K562 (cell line): ENCODE data around the gene CBFA2T3. TPM values are rescaled to one million over a fixed set of nuclear protein-coding genes. Genes with fewer than 3 reads are reported as not detected.

Experiments used
- ATAC-seq: fragments of 200-7000 bp; cut with Tn5 transposase; 3 replicates; pipeline ENCODE4 v1.9.1; 2020; ENCODE audit warnings: moderate library complexity
- BruUV-seq: library from RNA; stranded (reverse); fragments of 400-500 nt; replicated peaks from 2 replicates; lab custom pipeline; 2021; lab: Mats Ljungman, UMichigan
- CTCF ChIA-PET: fragments of 300-600 bp; formaldehyde crosslinking; extraction: SDS; loops from one replicate; lab custom pipeline; 2021; ENCODE audit warnings: low intra/inter-chr PET ratio; lab: Yijun Ruan, JAX
- POLR2A ChIA-PET: fragments of 300-600, 350-650 bp; sonication (Branson Sonifier 250); formaldehyde crosslinking; extraction: SDS; loops from one replicate; lab custom pipeline; 2021; ENCODE audit warnings: antibody characterized with exemption, inconsistent platforms; lab: Yijun Ruan, JAX
- DNase-seq, 4 experiments: peaks; one replicate each; pipeline versions ENCODE4 v3.0.0 to v3.0.0-alpha.2; 2011 to 2018; ENCODE audit warnings: low spot score in 3 of 4, mixed read lengths in 3 of 4; ENCODE audit errors: extremely low read depth in 1 of 4
- FAIRE-seq: peaks from 2 replicates; lab custom pipeline; 2011; peaks lifted over from hg19 to GRCh38; lab: Jason Lieb, UNC
- H2AFZ ChIP-seq: 2 replicates; pipeline ENCODE4 v1.6.0; 2011; ENCODE audit warnings: low read depth, low read length, control low read depth, inconsistent platforms
- H3K27ac ChIP-seq: fragments of 200-600 bp; 3 replicates; pipeline ENCODE4 v1.8.0; 2011; ENCODE audit warnings: low read depth, mild to moderate bottlenecking, control low read depth, inconsistent platforms, low read length, moderate library complexity, mixed read lengths; ENCODE audit errors: extremely low read depth
- H3K27me3 ChIP-seq, 2 experiments: fragments of 300-600 bp in 1 of 2; 2 replicates in 1 of 2; 3 replicates in 1 of 2; pipeline versions ENCODE4 v1.6.0 to v1.8.0; 2011; ENCODE audit warnings: inconsistent platforms in 2 of 2, low read length in 2 of 2, mild to moderate bottlenecking in 1 of 2, mixed read lengths in 1 of 2, moderate library complexity in 1 of 2; ENCODE audit not compliant: control insufficient read depth in 2 of 2, insufficient read depth in 2 of 2
- H3K36me3 ChIP-seq: fragments of 300-600 bp; 3 replicates; pipeline ENCODE4 v1.8.0; 2011; ENCODE audit warnings: mild to moderate bottlenecking, low read length, inconsistent platforms; ENCODE audit not compliant: control insufficient read depth, insufficient read depth
- H3K4me1 ChIP-seq, 2 experiments: fragments of 200-600 bp in 1 of 2; replicated peaks in 1 of 2; 2 replicates in 1 of 2; 3 replicates in 1 of 2; pipeline versions ENCODE4 v1.5.1 to v1.8.0; 2011; ENCODE audit warnings: inconsistent platforms in 2 of 2, low read length in 2 of 2, mild to moderate bottlenecking in 1 of 2, mixed read lengths in 1 of 2, moderate library complexity in 1 of 2; ENCODE audit not compliant: control insufficient read depth in 2 of 2, insufficient read depth in 2 of 2
- H3K4me2 ChIP-seq: 2 replicates; pipeline ENCODE4 v1.6.1; 2011; ENCODE audit warnings: low read length, control low read depth, inconsistent platforms, mixed read lengths; ENCODE audit not compliant: insufficient read depth
- H3K4me3 ChIP-seq: fragments of 200-600 bp; sonication (generic), shearing (Covaris generic); 2 replicates; pipeline ENCODE4 v1.5.1; 2016; ENCODE audit warnings: control low read depth, inconsistent platforms
- H3K79me2 ChIP-seq: fragments of 200-600 bp; 3 replicates; pipeline ENCODE4 v1.8.0; 2011; ENCODE audit warnings: low read length, inconsistent platforms; ENCODE audit not compliant: control insufficient read depth, insufficient read depth
- H3K9ac ChIP-seq, 2 experiments: 2 replicates each; pipeline versions ENCODE4 v1.6.0 to v1.6.1; 2011; ENCODE audit warnings: low read depth in 2 of 2, low read length in 2 of 2, control low read depth in 1 of 2, inconsistent platforms in 1 of 2, mild to moderate bottlenecking in 1 of 2, mixed read lengths in 1 of 2; ENCODE audit not compliant: insufficient read depth in 1 of 2
- H3K9me1 ChIP-seq: one replicate; pipeline ENCODE4 v1.6.0; 2011; ENCODE audit warnings: inconsistent platforms, mild to moderate bottlenecking, low read length, moderate library complexity; ENCODE audit not compliant: control insufficient read depth, insufficient read depth
- H3K9me3 ChIP-seq: replicated peaks from 2 replicates; pipeline ENCODE4 v1.5.1; 2011; ENCODE audit warnings: low read depth, low read length, inconsistent platforms; ENCODE audit not compliant: control insufficient read depth, insufficient read depth
- H4K20me1 ChIP-seq: replicated peaks from 2 replicates; pipeline ENCODE4 v1.6.1; 2011; ENCODE audit warnings: low read length, inconsistent platforms, mixed read lengths; ENCODE audit not compliant: control insufficient read depth, insufficient read depth
- BHLHE40 ChIP-seq: IDR thresholded peaks from 2 replicates; pipeline ENCODE4 v1.6.1; 2011; ENCODE audit warnings: low read length, improper control_type of control experiment
- EZH2 ChIP-seq: IDR thresholded peaks from 2 replicates; pipeline ENCODE4 v1.6.1; 2012; ENCODE audit warnings: low read depth, mild to moderate bottlenecking, inconsistent platforms, low read length, borderline replicate concordance
- HMG20B ChIP-seq: fragments of 250-450 bp; sonication (Bioruptor Pico); IDR thresholded peaks from 2 replicates; pipeline ENCODE4 v1.5.0; 2021; ENCODE audit warnings: mild to moderate bottlenecking
- KLF6 ChIP-seq: fragments of 250-450 bp; sonication (Bioruptor Pico); IDR thresholded peaks from 2 replicates; pipeline ENCODE4 v1.4.0; 2020; ENCODE audit warnings: mild to moderate bottlenecking, moderate library complexity, borderline replicate concordance
- MCM5 ChIP-seq: fragments of 450-650 bp; IDR thresholded peaks from 2 replicates; pipeline ENCODE4 v1.6.1; 2016; ENCODE audit warnings: low read depth
- NCOA4 ChIP-seq: fragments of 450-650 bp; IDR thresholded peaks from 2 replicates; pipeline ENCODE4 v1.6.1; 2018; ENCODE audit warnings: mild to moderate bottlenecking; ENCODE audit not compliant: partially characterized antibody
- PHTF2 ChIP-seq: fragments of 250-450 bp; sonication (Bioruptor Pico); IDR thresholded peaks from 2 replicates; pipeline ENCODE4 v1.5.0; 2021; ENCODE audit warnings: mild to moderate bottlenecking
- POLR2AphosphoS2 ChIP-seq: IDR thresholded peaks from 2 replicates; pipeline ENCODE4 v1.6.1; 2012; ENCODE audit warnings: low read length, improper control_type of control experiment
- PURB ChIP-seq: sonication (generic); formaldehyde crosslinking; IDR thresholded peaks from 2 replicates; pipeline ENCODE4 v1.9.0; 2021; ENCODE audit warnings: low read depth, mild to moderate bottlenecking, missing genetic modification reagents
- SAP30 ChIP-seq: fragments of 200-600 bp; sonication (generic); IDR thresholded peaks from 2 replicates; pipeline ENCODE4 v1.6.1; 2012; ENCODE audit warnings: borderline replicate concordance, low read depth, mild to moderate bottlenecking, moderate library complexity, low read length, control low read depth, inconsistent platforms; ENCODE audit not compliant: insufficient read depth, poor library complexity, severe bottlenecking
- TGIF2 ChIP-seq: sonication (generic); formaldehyde crosslinking; IDR thresholded peaks from 2 replicates; pipeline ENCODE4 v1.8.1; 2022; ENCODE audit warnings: mild to moderate bottlenecking, missing genetic modification reagents, moderate library complexity
- ZBTB12 ChIP-seq: fragments of 250-450 bp; sonication (Bioruptor Pico); IDR thresholded peaks from 2 replicates; pipeline ENCODE4 v1.4.0; 2020
- ZBTB7A ChIP-seq: IDR thresholded peaks from 2 replicates; pipeline ENCODE4 v1.6.1; 2011; ENCODE audit warnings: low read depth, mild to moderate bottlenecking, low read length, moderate library complexity, borderline replicate concordance; ENCODE audit not compliant: control insufficient read depth
- ZC3H11A ChIP-seq: IDR thresholded peaks from 2 replicates; pipeline ENCODE4 v1.6.1; 2012; ENCODE audit warnings: low read depth, low read length, improper control_type of control experiment
- ZNF717 ChIP-seq: fragments of 250-450 bp; sonication (Bioruptor Pico); IDR thresholded peaks from 2 replicates; pipeline ENCODE4 v1.5.0; 2021
- WGBS: fragments of 100-300 bp; shearing (Covaris generic); methylation state at CpG from one replicate; pipeline ENCODE4 v1.1.6; 2016; ENCODE audit warnings: low coverage, mixed read lengths; ENCODE audit not compliant: insufficient coverage; ENCODE audit errors: missing lambda C conversion rate; 5-methylcytosine and 5-hydroxymethylcytosine counted together
- in situ Hi-C: fragments of 300-500 bp; cut with MboI; formaldehyde crosslinking; loops from 4 replicates; pipeline ENCODE4 v1.15.0; 2018; ENCODE audit warnings: inconsistent platforms, mixed read lengths
- intact Hi-C: fragments of 100-400 bp; cut with micrococcal nuclease; formaldehyde crosslinking; loops from 2 replicates; pipeline ENCODE4 v1.14.2; 2022
- polyA plus RNA-seq, 8 experiments: library from polyadenylated mRNA; depleted of rRNA in 4 of 8; stranded (reverse) in 5 of 8; unstranded in 3 of 8; fragments of >200 nt; fragmentation: Nextera tagmentation in 2 of 8; fragmentation: Illumina TruSeq in 1 of 8; extraction: Ambion mirVana in 2 of 8; extraction: Trizol in 1 of 8; gene quantifications; 2 replicates each; pipeline versions ENCODE4 v1.2.1 to v1.2.3, GENCODE V29; 2011 to 2014; ENCODE audit warnings: inconsistent platforms in 1 of 8, missing spikeins in 1 of 8
- total RNA-seq, 7 experiments: library from RNA; depleted of rRNA in 6 of 7; stranded (reverse); fragments of >200 nt in 6 of 7; fragmentation: Illumina TruSeq in 2 of 7; extraction: Trizol in 2 of 7; gene quantifications; 2 replicates each; pipeline versions ENCODE4 v1.2.1 to v1.2.3, GENCODE V29; 2011 to 2021; ENCODE audit warnings: low replicate concordance in 1 of 7
- TF ChIP-seq, protein P1 (sequence below): fragments of 450-650 bp; IDR thresholded peaks from 2 replicates; pipeline ENCODE4 v1.6.1; 2017; ENCODE audit warnings: antibody characterized with exemption
- TF ChIP-seq, protein P2 (sequence below): fragments of 250-450 bp; sonication (Bioruptor Pico); IDR thresholded peaks from 2 replicates; pipeline ENCODE4 v1.5.0; 2021

Gene CBFA2T3
- total and polyA plus RNA-seq, 9 of the 15 experiments (the other 6 are each of a cell fraction or from before 2014, with no cell fraction given): 2.3 to 145 (median 6.7) TPM

DNA sequence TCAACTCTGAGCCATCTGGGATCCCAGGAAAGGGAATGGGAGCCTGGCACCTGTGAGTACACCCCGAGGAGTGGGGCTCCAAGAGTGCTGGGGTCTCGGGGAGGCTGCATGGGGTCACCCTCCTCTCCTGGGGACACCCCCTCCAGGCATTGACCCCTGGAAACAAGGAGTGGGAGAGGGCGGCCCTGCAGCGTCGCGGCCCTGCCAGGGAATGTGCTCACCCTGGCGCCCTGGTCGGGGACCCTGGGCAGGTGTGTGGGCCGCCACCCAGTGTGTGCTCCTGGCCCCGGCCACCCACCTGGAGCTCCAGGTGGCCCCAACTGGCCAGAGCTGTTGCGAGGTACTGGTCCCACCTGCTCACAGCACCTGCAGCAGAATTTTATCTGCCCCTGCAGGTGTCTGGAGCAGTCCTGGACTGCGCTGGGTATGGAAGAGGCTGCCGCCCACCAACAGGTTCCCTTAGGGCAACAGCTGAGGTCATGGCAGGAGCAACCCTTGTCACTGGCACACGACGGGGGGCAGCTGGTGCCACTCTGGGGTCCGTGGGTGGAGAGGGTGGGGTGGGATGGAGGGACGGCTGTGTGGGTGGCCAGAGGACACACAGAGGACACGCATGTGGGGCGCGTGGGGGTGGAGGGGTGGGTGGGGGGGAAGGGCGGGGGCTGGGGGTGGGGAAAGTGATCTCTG is 105.1 kb downstream of the CBFA2T3 start (continued):
- TF ChIP-seq, protein P1, sequence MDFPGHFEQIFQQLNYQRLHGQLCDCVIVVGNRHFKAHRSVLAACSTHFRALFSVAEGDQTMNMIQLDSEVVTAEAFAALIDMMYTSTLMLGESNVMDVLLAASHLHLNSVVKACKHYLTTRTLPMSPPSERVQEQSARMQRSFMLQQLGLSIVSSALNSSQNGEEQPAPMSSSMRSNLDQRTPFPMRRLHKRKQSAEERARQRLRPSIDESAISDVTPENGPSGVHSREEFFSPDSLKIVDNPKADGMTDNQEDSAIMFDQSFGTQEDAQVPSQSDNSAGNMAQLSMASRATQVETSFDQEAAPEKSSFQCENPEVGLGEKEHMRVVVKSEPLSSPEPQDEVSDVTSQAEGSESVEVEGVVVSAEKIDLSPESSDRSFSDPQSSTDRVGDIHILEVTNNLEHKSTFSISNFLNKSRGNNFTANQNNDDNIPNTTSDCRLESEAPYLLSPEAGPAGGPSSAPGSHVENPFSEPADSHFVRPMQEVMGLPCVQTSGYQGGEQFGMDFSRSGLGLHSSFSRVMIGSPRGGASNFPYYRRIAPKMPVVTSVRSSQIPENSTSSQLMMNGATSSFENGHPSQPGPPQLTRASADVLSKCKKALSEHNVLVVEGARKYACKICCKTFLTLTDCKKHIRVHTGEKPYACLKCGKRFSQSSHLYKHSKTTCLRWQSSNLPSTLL: no peak
- no peak for TF ChIP-seq PURB (CRISPR knock-in tag)

GRCh38 chr16:88871349-88871702 is 105.7 kb downstream of the CBFA2T3 start:
- Histone ChIP-seq H3K9ac (peak overlapping the region; percentile 45 to 57; a peak in 3 of 4 replicates), H3K27ac (peak overlapping the region; percentile 39; the same call in 2 of the 3 replicates), H3K27me3 (no peaks in the 10 kb centered on the region), H2AFZ (peak overlapping the region; percentile 82), H3K79me2 (no peaks in the 10 kb centered on the region), H3K4me2 (peak overlapping the region; percentile 64), H3K9me3 (no peaks in the 10 kb centered on the region), H4K20me1 (peaks cover 12% of the 10 kb centered on the region; the same call in 1 of the 2 replicates), H3K4me1 (peaks cover 14 to 67% of the 10 kb centered on the region in 2 experiments; a peak in 4 of 5 replicates), H3K36me3 (peaks cover 24% of the 10 kb centered on the region; the same call in 1 of the 3 replicates), H3K9me1 (peaks cover 9% of the 10 kb centered on the region), H3K4me3 (no peak overlapping the region)
- BruUV-seq: no TSS peak
- intact Hi-C loops (no loop called here), in situ Hi-C loops (no loop called here)
- DNase-seq (peak; percentile 50 to 67 (median 54)), ATAC-seq (peak; percentile 57), FAIRE-seq (peak; percentile 69)
- 17% methylated on average over 8 of the region's 8 CpGs for WGBS
- CTCF ChIA-PET: no interaction called here
- POLR2A ChIA-PET: interaction anchor here (0.6 to 1.7 kb wide), 3 partner anchors 13 to 58 kb away, joined by 3 to 10 read pairs (median 4); no protein-coding TSS in a partner anchor
- no peak for TF ChIP-seq ZC3H11A
- no peak for TF ChIP-seq EZH2
- 0 out of 2 replicates have a peak, but pooled peaks have one; percentile 18 for TF ChIP-seq TGIF2 (CRISPR knock-in tag)
- no peak; the same call in 1 of the 2 replicates for TF ChIP-seq ZBTB7A
- no peak for TF ChIP-seq ZNF717
- TF ChIP-seq MCM5: no peak
- no peak for TF ChIP-seq NCOA4
- no peak for TF ChIP-seq PHTF2
- TF ChIP-seq SAP30: no peak
- no peak for TF ChIP-seq KLF6 (CRISPR knock-in tag)
- TF ChIP-seq ZBTB12 (CRISPR knock-in tag): no peak
- TF ChIP-seq HMG20B (CRISPR knock-in tag): no peak
- TF ChIP-seq BHLHE40: peak; percentile 86
- TF ChIP-seq, protein P2, sequence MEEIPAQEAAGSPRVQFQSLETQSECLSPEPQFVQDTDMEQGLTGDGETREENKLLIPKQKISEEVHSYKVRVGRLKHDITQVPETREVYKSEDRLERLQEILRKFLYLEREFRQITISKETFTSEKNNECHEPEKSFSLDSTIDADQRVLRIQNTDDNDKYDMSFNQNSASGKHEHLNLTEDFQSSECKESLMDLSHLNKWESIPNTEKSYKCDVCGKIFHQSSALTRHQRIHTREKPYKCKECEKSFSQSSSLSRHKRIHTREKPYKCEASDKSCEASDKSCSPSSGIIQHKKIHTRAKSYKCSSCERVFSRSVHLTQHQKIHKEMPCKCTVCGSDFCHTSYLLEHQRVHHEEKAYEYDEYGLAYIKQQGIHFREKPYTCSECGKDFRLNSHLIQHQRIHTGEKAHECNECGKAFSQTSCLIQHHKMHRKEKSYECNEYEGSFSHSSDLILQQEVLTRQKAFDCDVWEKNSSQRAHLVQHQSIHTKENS (CRISPR knock-in tag): no peak
- TF ChIP-seq POLR2AphosphoS2: no peak
